H1 (cell line): Measurements from ENCODE around the gene ACSL6. TPM values are rescaled to one million over a fixed set of nuclear protein-coding genes. Genes with fewer than 3 reads are reported as not detected.

Experiments
- CTCF ChIA-PET: fragments of 300-600 bp; sonication (Branson Sonifier 250); formaldehyde crosslinking; loops from one replicate; lab custom pipeline; 2021; ENCODE audit not compliant: partially characterized antibody; lab: Charles Lee
- POLR2A ChIA-PET: fragments of 300-600 bp; sonication (Branson Sonifier 250); formaldehyde crosslinking; loops from one replicate; lab custom pipeline; 2021; ENCODE audit warnings: inconsistent platforms; ENCODE audit not compliant: partially characterized antibody; lab: Charles Lee
- DNase-seq, 2 experiments: peaks; one replicate each; pipeline versions ENCODE4 v3.0.0 to v3.0.0-alpha.2; 2010 to 2022; ENCODE audit warnings: low spot score in 2 of 2, low read depth in 1 of 2, mixed read lengths in 1 of 2
- FAIRE-seq: peaks from 2 replicates; lab custom pipeline; 2011; peaks lifted over from hg19 to GRCh38; lab: Jason Lieb, UNC
- H2AFZ ChIP-seq: 2 replicates; pipeline ENCODE4 v1.8.1; 2012; ENCODE audit warnings: low read length, inconsistent platforms
- H2AK5ac ChIP-seq: 2 replicates; pipeline ENCODE4 v1.6.1; 2013; ENCODE audit warnings: low read depth, low read length
- H2BK120ac ChIP-seq: replicated peaks from 2 replicates; pipeline ENCODE3; 2013; ENCODE audit warnings: low read depth, low read length, inconsistent platforms
- H2BK12ac ChIP-seq: 2 replicates; pipeline ENCODE4 v1.6.1; 2013; ENCODE audit warnings: low read depth, low read length
- H2BK15ac ChIP-seq: 2 replicates; pipeline ENCODE4 v1.6.1; 2013; ENCODE audit warnings: low read length
- H2BK20ac ChIP-seq: 2 replicates; pipeline ENCODE4 v1.6.1; 2013; ENCODE audit warnings: low read length
- H2BK5ac ChIP-seq: 2 replicates; pipeline ENCODE4 v1.6.1; 2013; ENCODE audit warnings: low read depth, low read length
- H3K14ac ChIP-seq: 2 replicates; pipeline ENCODE4 v1.6.1; 2013; ENCODE audit warnings: inconsistent platforms; ENCODE audit not compliant: insufficient read length
- H3K18ac ChIP-seq: 2 replicates; pipeline ENCODE4 v1.6.1; 2013; ENCODE audit warnings: low read length; ENCODE audit errors: extremely low read depth
- H3K23ac ChIP-seq: 2 replicates; pipeline ENCODE4 v1.6.1; 2013; ENCODE audit warnings: inconsistent platforms; ENCODE audit not compliant: insufficient read length
- H3K23me2 ChIP-seq: 2 replicates; pipeline ENCODE4 v1.6.1; 2013; ENCODE audit warnings: low read depth, low read length
- H3K27ac ChIP-seq: 2 replicates; pipeline ENCODE4 v1.6.1; 2011; ENCODE audit warnings: low read depth, low read length, inconsistent platforms
- H3K27me3 ChIP-seq, 4 experiments: replicated peaks in 1 of 4; 1 replicate in 1 of 4; 2 replicates in 3 of 4; pipeline versions ENCODE4 v1.6.1 to v1.8.1; 2011 to 2013; ENCODE audit warnings: low read length in 3 of 4, mild to moderate bottlenecking in 3 of 4, inconsistent platforms in 2 of 4, mixed read lengths in 2 of 4, moderate library complexity in 1 of 4; ENCODE audit not compliant: control insufficient read depth in 3 of 4, insufficient read depth in 3 of 4; ENCODE audit errors: extremely low read depth in 1 of 4
- H3K36me3 ChIP-seq, 4 experiments: 2 replicates each; pipeline versions ENCODE4 v1.6.1 to v1.8.1; 2011 to 2013; ENCODE audit warnings: mild to moderate bottlenecking in 4 of 4, low read length in 3 of 4, moderate library complexity in 2 of 4, control low read depth in 1 of 4, inconsistent platforms in 1 of 4; ENCODE audit not compliant: insufficient read depth in 4 of 4, control insufficient read depth in 2 of 4
- H3K4ac ChIP-seq: replicated peaks from 2 replicates; pipeline ENCODE3; 2013; ENCODE audit warnings: low read length, low read depth, mixed read lengths, inconsistent platforms; ENCODE audit not compliant: insufficient read length
- H3K4me1 ChIP-seq, 4 experiments: replicated peaks in 1 of 4; 1 replicate in 1 of 4; 2 replicates in 3 of 4; pipeline versions ENCODE4 v1.6.1 to v1.8.1; 2011 to 2013; ENCODE audit warnings: low read length in 3 of 4, inconsistent platforms in 2 of 4, mixed read lengths in 1 of 4; ENCODE audit not compliant: insufficient read depth in 4 of 4, control insufficient read depth in 3 of 4
- H3K4me2 ChIP-seq, 2 experiments: 2 replicates each; pipeline versions ENCODE4 v1.6.1 to v1.8.1; 2011 to 2013; ENCODE audit warnings: low read depth in 2 of 2, low read length in 2 of 2, control low read depth in 1 of 2, inconsistent platforms in 1 of 2, mild to moderate bottlenecking in 1 of 2; ENCODE audit not compliant: insufficient read depth in 1 of 2
- H3K4me3 ChIP-seq, 4 experiments: fragments of 200-600, 300-600 bp in 1 of 4; sonication (generic), shearing (Covaris generic), sonication (Bioruptor Twin) in 1 of 4; 2 replicates each; pipeline versions ENCODE4 v1.5.1 to v1.8.1; 2011 to 2016; ENCODE audit warnings: low read length in 4 of 4, low read depth in 3 of 4, control low read depth in 2 of 4, inconsistent platforms in 2 of 4, mild to moderate bottlenecking in 2 of 4, mixed read lengths in 1 of 4, moderate library complexity in 1 of 4; ENCODE audit not compliant: insufficient read depth in 2 of 4; ENCODE audit errors: extremely low read depth in 1 of 4
- H3K56ac ChIP-seq: replicated peaks from 2 replicates; pipeline ENCODE3; 2013; ENCODE audit warnings: low read depth, mild to moderate bottlenecking, mixed read lengths, low read length, inconsistent platforms; ENCODE audit not compliant: insufficient read length
- H3K79me1 ChIP-seq: 2 replicates; pipeline ENCODE4 v1.6.1; 2013; ENCODE audit warnings: low read depth, low read length, control low read depth
- H3K79me2 ChIP-seq, 2 experiments: 2 replicates each; pipeline versions ENCODE4 v1.6.1 to v1.8.1; 2012 to 2013; ENCODE audit warnings: low read length in 2 of 2, mild to moderate bottlenecking in 2 of 2, inconsistent platforms in 1 of 2; ENCODE audit not compliant: insufficient read depth in 2 of 2, control insufficient read depth in 1 of 2
- H3K9ac ChIP-seq, 4 experiments: replicated peaks in 1 of 4; 1 replicate in 1 of 4; 2 replicates in 3 of 4; pipeline versions ENCODE4 v1.6.1 to v1.8.1; 2011 to 2013; ENCODE audit warnings: low read depth in 3 of 4, low read length in 3 of 4, control low read depth in 2 of 4, mild to moderate bottlenecking in 2 of 4, moderate library complexity in 2 of 4, inconsistent platforms in 1 of 4; ENCODE audit errors: extremely low read depth in 1 of 4
- H3K9me3 ChIP-seq, 2 experiments: 2 replicates each; pipeline versions ENCODE4 v1.6.1 to v1.8.1; 2012 to 2013; ENCODE audit warnings: mild to moderate bottlenecking in 2 of 2, moderate library complexity in 2 of 2, control low read depth in 1 of 2, inconsistent platforms in 1 of 2, low read depth in 1 of 2, low read length in 1 of 2, mixed read lengths in 1 of 2; ENCODE audit not compliant: insufficient read depth in 2 of 2
- H4K20me1 ChIP-seq, 2 experiments: replicated peaks in 1 of 2; 2 replicates each; pipeline versions ENCODE3 to v1.8.1; 2011 to 2013; ENCODE audit warnings: inconsistent platforms in 2 of 2, low read length in 2 of 2, mild to moderate bottlenecking in 1 of 2; ENCODE audit not compliant: insufficient read depth in 2 of 2, control insufficient read depth in 1 of 2
- H4K5ac ChIP-seq: 2 replicates; pipeline ENCODE4 v1.6.1; 2013; ENCODE audit warnings: low read length, low read depth, mixed read lengths, inconsistent platforms; ENCODE audit not compliant: insufficient read length
- H4K8ac ChIP-seq: 2 replicates; pipeline ENCODE4 v1.8.0; 2013; ENCODE audit warnings: mild to moderate bottlenecking, moderate library complexity, low read length, inconsistent platforms; ENCODE audit not compliant: insufficient read depth; ENCODE audit errors: extremely low read depth
- H4K91ac ChIP-seq: replicated peaks from 2 replicates; pipeline ENCODE3; 2013; ENCODE audit warnings: low read length, mixed read lengths, inconsistent platforms; ENCODE audit not compliant: insufficient read length
- MAFK ChIP-seq: IDR thresholded peaks from 2 replicates; pipeline ENCODE4 v1.6.1; 2012; ENCODE audit warnings: low read depth, mild to moderate bottlenecking, improper control_type of control experiment, low read length
- WGBS, 2 experiments: shearing (Covaris generic) in 1 of 2; methylation state at CpG; one replicate each; pipeline versions ENCODE4 v1.1.6 to v1.1.7; 2013 to 2015; ENCODE audit warnings: low lambda C conversion rate in 2 of 2, mixed read lengths in 2 of 2, inconsistent platforms in 1 of 2, low coverage in 1 of 2, missing lambda C conversion rate in 1 of 2; ENCODE audit not compliant: insufficient replicate concordance in 2 of 2, insufficient coverage in 1 of 2, insufficient read length in 1 of 2; ENCODE audit errors: extremely low coverage in 1 of 2, missing lambda C conversion rate in 1 of 2; 5-methylcytosine and 5-hydroxymethylcytosine counted together
- polyA plus RNA-seq, 7 experiments: library from polyadenylated mRNA; depleted of rRNA in 3 of 7; stranded (reverse) in 5 of 7; unstranded in 2 of 7; fragments of >200 nt in 5 of 7; fragments of 200-250 nt in 2 of 7; gene quantifications; 1 replicate in 5 of 7; 2 replicates in 1 of 7; 4 replicates in 1 of 7; pipeline versions ENCODE4 v1.2.1 to v1.2.3, GENCODE V29; 2011 to 2013; ENCODE audit warnings: missing spikeins in 2 of 7, mixed read lengths in 2 of 7
- total RNA-seq: library from RNA; stranded (reverse); fragmentation: NEBNext Ultra II Directional; extraction: Animal tissue kit (Norgen Biotek cat#: 25700); gene quantifications from 2 replicates; pipeline ENCODE4 v1.2.1, GENCODE V29; 2021
- TF ChIP-seq, protein P1 (sequence below), 3 experiments: IDR thresholded peaks; 1 replicate in 2 of 3; 2 replicates in 1 of 3; pipeline versions ENCODE4 v1.5.1 to v1.6.1; 2011; ENCODE audit warnings: low read length in 3 of 3, mild to moderate bottlenecking in 3 of 3, inconsistent platforms in 2 of 3, low read depth in 1 of 3, moderate library complexity in 1 of 3; ENCODE audit not compliant: insufficient read depth in 1 of 3; ENCODE audit errors: control extremely low read depth in 1 of 3

The ACSL6 gene
- total and polyA plus RNA-seq, 2 of the 8 experiments (the other 6 are each of a cell fraction or from before 2014, with no cell fraction given), result 2.3 to 2.4 TPM

DNA sequence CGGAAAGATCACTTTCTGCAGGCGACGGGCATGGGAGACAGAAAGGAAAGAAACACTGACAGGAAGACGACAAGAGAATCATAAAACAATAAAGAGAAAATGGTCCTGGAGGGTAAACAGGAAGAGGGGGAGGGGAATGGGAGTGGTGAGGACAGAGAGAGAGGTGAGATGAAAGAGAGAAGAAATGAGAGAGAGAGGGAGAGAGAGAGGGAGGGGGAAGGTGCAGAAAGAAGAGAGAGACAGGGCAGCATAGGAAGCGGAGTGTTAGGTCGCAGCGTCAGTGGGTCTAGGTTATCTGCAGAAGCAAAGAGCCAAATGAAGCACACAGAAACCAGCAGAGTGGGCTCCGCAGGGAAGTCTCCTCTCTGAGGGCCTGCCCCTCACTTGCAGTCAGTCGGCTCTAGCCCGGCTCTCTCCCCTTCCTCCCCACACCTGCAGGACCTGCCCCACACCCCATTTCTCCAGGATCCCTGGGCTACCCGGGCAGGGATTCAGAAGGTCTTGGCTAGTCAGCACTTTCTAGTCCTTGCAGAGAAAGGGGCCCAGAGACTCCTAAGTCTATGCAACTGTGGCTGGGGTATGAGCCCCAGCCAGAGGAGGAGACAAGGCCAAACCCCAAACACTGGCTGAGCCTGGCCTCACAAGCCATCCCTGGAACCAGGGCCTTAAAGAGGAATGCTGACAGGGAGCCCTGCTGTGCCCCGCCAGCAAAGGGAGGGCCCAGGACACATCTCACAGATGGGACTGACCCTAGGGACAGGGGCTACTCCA, 36.3 kb downstream of the ACSL6 start:
- DNase-seq (peak in 1 of 2 experiments; percentile 63), FAIRE-seq (no peak)
- no peak overlapping the region for H3K9ac ChIP-seq
- H3K27me3 ChIP-seq, result no peaks in the 10 kb centered on the region
- peak overlapping the region in 1 of 4 experiments; percentile 24; a peak in 1 of 8 replicates for H3K4me3 ChIP-seq
- no peak overlapping the region for H4K5ac ChIP-seq
- ChIA-PET CTCF (no interaction called here), POLR2A (no interaction called here)
- peak overlapping the region; percentile 55; the same call in 1 of the 2 replicates for H2BK20ac ChIP-seq
- peak overlapping the region; percentile 13; the same call in 1 of the 2 replicates for H3K18ac ChIP-seq
- peaks cover 5% of the 10 kb centered on the region; the same call in 1 of the 2 replicates for H3K23me2 ChIP-seq
- H3K56ac ChIP-seq, result no peak overlapping the region
- no peak overlapping the region for H2BK120ac ChIP-seq
- H4K20me1 ChIP-seq, result no peaks in the 10 kb centered on the region
- H4K91ac ChIP-seq, result peak overlapping the region; percentile 45
- H2BK5ac ChIP-seq, result peak overlapping the region; percentile 48; the same call in 1 of the 2 replicates
- no peaks in the 10 kb centered on the region for H3K9me3 ChIP-seq
- TF ChIP-seq MAFK, result peak; percentile 37; the same call in 1 of the 2 replicates
- TF ChIP-seq, protein P1, sequence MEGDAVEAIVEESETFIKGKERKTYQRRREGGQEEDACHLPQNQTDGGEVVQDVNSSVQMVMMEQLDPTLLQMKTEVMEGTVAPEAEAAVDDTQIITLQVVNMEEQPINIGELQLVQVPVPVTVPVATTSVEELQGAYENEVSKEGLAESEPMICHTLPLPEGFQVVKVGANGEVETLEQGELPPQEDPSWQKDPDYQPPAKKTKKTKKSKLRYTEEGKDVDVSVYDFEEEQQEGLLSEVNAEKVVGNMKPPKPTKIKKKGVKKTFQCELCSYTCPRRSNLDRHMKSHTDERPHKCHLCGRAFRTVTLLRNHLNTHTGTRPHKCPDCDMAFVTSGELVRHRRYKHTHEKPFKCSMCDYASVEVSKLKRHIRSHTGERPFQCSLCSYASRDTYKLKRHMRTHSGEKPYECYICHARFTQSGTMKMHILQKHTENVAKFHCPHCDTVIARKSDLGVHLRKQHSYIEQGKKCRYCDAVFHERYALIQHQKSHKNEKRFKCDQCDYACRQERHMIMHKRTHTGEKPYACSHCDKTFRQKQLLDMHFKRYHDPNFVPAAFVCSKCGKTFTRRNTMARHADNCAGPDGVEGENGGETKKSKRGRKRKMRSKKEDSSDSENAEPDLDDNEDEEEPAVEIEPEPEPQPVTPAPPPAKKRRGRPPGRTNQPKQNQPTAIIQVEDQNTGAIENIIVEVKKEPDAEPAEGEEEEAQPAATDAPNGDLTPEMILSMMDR (IDR thresholded peaks at IDR 0.05; ENCODE audit: control extremely low read depth in 1 of 3, insufficient read depth in 1 of 3, low read depth in 1 of 3, low read length in 3 of 3), result no peak
- no peak overlapping the region for H2BK15ac ChIP-seq
- peak overlapping the region; percentile 94 for H2AFZ ChIP-seq
- H3K4me1 ChIP-seq, result peaks cover 0 to 10% (median 5%) of the 10 kb centered on the region in 4 experiments; a peak in 4 of 7 replicates
- H3K23ac ChIP-seq, result no peak overlapping the region
- WGBS, 2 experiments, result 60% methylated on average over 10 of the region's 12 CpGs; no CpG with 5 or more reads in 1 of the 2 experiments
- 0 out of 2 replicates have a peak overlapping the region, but pooled peaks have one; percentile 6 for H2BK12ac ChIP-seq
- H3K27ac ChIP-seq, result no peak overlapping the region
- no peak overlapping the region for H4K8ac ChIP-seq
- no peak overlapping the region for H3K14ac ChIP-seq
- H3K79me1 ChIP-seq, result no peaks in the 10 kb centered on the region
- H2AK5ac ChIP-seq, result no peak overlapping the region
- H3K36me3 ChIP-seq, result no peaks in the 10 kb centered on the region
- no peak overlapping the region for H3K4ac ChIP-seq
- H3K4me2 ChIP-seq, result peak overlapping the region; percentile 25 to 60
- H3K79me2 ChIP-seq, result no peaks in the 10 kb centered on the region
